ENCODE measurements around the gene IMMP2L. TPM values are rescaled to one million over a fixed set of nuclear protein-coding genes. Genes with fewer than 3 reads are reported as not detected.

IMMP2L gene
- total RNA-seq, 4 donors from 2014 or later: 12.4 to 31.7 (median 22.8) TPM

DNA sequence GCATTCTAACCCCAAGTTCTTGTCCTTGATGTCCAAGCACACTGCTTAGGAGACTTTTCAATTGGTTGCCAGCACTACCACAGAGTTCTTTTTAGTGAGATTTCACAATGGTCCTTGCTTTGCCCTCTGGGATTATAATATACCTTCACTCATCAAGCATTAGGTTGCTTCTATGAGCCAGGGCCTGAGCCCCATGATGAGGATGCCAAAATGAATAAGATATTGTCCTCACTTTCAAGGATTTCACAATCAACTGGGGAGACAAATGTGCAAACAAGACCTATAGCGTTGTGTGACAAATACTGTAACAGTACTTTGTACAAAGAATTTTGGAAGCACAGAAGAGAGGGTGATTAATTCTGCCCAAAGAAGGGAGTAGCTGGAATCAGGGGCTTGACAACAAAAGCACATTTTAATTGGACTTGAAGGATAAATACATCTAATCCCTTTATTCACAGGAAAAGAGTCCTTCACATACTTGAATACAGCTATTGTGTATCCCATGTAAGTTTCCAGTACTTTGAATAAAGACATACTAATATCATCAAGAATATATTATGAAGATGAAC is 734.9 kb downstream of the IMMP2L start:
- DNase-seq (ENCODE audit: low spot score): no peak
- ATAC-seq (ENCODE audit: low FRiP score): no peak
- TF ChIP-seq, protein P1, sequence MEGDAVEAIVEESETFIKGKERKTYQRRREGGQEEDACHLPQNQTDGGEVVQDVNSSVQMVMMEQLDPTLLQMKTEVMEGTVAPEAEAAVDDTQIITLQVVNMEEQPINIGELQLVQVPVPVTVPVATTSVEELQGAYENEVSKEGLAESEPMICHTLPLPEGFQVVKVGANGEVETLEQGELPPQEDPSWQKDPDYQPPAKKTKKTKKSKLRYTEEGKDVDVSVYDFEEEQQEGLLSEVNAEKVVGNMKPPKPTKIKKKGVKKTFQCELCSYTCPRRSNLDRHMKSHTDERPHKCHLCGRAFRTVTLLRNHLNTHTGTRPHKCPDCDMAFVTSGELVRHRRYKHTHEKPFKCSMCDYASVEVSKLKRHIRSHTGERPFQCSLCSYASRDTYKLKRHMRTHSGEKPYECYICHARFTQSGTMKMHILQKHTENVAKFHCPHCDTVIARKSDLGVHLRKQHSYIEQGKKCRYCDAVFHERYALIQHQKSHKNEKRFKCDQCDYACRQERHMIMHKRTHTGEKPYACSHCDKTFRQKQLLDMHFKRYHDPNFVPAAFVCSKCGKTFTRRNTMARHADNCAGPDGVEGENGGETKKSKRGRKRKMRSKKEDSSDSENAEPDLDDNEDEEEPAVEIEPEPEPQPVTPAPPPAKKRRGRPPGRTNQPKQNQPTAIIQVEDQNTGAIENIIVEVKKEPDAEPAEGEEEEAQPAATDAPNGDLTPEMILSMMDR (IDR thresholded peaks at IDR 0.05): no peak

DNA sequence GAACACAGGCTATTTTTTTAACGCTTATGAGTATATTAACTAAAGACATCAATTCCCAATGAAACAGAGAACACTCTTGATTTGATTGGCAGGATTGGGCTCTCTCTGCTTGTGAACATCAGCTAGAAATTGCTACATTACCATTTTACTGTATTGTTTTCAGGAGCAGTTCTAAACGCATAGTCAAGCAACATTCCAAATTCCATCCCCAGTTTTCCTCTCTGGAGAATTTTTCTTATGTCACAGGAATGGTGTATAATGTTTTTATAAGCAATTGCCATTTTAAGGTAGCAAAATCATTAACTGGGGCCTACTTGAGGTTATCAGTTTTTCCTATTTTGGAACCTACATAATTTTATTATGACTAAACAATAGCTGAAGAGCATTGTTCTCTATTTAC is 748.3 kb downstream of the IMMP2L start:
- ATAC-seq (ENCODE audit: low FRiP score): no peak
- no peak for DNase-seq (ENCODE audit: low spot score)
- TF ChIP-seq, protein P1 (IDR thresholded peaks at IDR 0.05): no peak

DNA sequence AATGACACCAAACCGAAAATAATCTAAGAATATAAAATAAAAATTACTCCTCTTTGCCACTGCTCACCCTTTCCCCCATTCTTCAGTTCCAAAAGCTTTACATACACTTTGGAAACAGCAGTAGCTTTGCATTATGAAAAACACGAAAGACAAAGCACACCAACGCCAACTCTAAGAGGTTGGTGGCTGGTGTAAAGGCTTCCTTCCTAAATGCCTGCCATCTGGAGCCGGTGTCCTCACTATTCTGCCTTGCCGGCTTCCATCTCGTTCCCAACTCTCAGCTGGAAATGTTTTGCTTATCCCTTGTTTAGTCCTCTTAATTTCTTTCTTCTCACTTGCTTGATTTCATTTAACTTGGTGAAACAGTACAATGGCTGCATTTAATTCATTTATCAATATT is 752.5 kb downstream of the IMMP2L start:
- ATAC-seq (ENCODE audit: low FRiP score) (no peak), DNase-seq (ENCODE audit: low spot score) (no peak)
- TF ChIP-seq, protein P1 (IDR thresholded peaks at IDR 0.05): no peak

DNA sequence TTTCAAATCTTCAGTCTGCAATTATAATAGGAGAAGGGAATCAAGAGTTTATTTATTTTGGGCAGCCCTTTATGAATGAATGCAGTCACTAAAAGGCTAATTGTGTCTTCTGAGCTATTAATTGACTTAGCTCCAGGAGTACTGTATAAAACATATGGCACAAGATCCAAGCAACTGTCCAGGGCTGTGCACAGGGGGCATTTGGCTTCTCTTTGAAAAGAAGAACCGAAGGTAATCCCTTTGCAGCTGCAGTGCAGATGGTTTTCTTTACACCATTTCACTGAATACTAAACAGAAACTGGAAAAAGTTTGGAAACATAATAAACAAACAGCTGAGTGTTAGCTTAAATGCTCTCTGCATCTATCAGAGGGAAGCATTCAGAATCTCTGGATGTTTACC is 753.9 kb downstream of the IMMP2L start:
- TF ChIP-seq, protein P1 (IDR thresholded peaks at IDR 0.05): no peak
- ATAC-seq (ENCODE audit: low FRiP score): no peak

DNA sequence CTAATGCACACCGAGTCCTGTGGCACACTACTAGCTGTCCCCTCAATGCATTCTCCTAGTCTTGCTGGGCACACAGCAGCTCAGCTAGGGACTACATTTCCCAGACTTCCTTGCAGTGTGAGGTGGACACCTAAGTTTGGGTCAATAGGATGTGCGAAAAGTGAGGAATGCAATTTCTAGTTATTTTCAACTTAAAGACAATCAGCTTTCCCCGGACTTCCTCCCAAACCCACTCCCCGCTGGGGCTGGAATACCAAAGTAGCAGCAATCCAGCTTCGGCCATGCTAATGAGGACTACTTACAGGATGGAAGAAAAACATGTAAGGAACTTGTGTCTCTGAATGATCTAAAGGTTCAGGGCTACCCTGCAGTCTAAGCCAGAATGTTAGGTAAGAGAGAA is 757.8 kb downstream of the IMMP2L start:
- DNase-seq (ENCODE audit: low spot score): no peak
- no peak for ATAC-seq (ENCODE audit: low FRiP score)
- TF ChIP-seq, protein P1 (IDR thresholded peaks at IDR 0.05): no peak

More for the DNA sequence above, 753.9 kb downstream of the IMMP2L start:
- no peak for DNase-seq (ENCODE audit: low spot score)

DNA sequence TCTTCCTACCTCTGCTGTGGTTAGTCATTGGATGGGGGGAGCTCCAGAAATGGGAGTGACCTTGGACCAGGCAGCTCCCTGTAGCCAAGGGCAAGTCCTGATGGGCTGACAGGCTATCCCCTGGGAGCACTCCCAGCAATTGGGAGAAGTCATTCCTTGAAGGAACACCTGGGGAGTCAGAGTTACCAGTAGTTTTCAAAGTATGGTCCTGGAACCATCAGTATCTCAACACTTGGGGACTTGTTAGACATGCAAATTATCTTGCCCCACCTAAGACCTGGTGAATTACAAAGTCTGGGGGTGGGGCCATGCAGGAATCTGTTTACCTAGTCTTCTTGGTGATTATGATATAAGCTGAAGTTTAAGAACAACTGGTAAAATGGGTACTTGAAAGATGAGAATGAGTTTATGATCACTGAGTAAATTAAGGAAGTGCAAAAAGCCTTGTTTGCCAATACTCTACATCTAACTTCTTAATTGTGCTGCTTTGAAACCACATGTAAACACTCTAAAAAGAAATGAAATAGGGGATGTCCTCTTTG is 758.6 kb downstream of the IMMP2L start:
- ATAC-seq (ENCODE audit: low FRiP score) (no peak), DNase-seq (ENCODE audit: low spot score) (no peak)
- TF ChIP-seq, protein P1 (IDR thresholded peaks at IDR 0.05): no peak

DNA sequence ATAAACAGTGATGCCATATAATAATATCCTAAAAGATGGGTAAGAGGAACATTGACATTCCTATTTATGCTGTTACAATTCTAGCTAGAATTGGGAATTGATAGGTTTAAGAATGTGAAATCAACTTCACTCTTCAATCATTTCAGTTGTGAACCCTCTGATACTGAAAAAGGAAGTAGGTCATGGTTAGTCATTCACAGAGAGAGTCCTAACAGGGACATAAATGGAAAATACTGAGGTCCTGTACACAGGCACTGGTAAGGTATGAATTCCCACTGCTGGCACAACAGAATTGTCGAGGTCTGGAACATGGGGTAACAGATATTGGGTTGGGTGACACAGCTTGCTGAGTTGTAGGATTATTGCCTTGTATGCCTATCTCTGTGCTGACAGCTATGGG is 760.8 kb downstream of the IMMP2L start:
- ATAC-seq (ENCODE audit: low FRiP score): no peak
- DNase-seq (ENCODE audit: low spot score): no peak
- TF ChIP-seq, protein P1 (IDR thresholded peaks at IDR 0.05): no peak
